WTC11 (cell line): ENCODE measurements around the gene CD86. TPM values are rescaled to one million over a fixed set of nuclear protein-coding genes. Genes with fewer than 3 reads are reported as not detected.

Source experiments
- ATAC-seq: fragments of 200-7000 bp; cut with Tn5 transposase; 2 replicates; pipeline ENCODE4 v1.10.0; 2021; ENCODE audit warnings: mild to moderate bottlenecking, moderate library complexity
- CTCF ChIA-PET: fragments of 300-600 bp; sonication (Branson Sonifier 250); formaldehyde crosslinking; loops from one replicate; lab custom pipeline; 2021; ENCODE audit warnings: antibody characterized with exemption; lab: Charles Lee
- POLR2A ChIA-PET: fragments of 350-600 bp; sonication (Branson Sonifier 250); formaldehyde crosslinking; loops from one replicate; lab custom pipeline; 2021; ENCODE audit warnings: antibody characterized with exemption; lab: Charles Lee
- DNase-seq: peaks from one replicate; pipeline ENCODE4 v3.0.0; 2021; ENCODE audit warnings: low spot score
- H3K27ac Mint-ChIP-seq: 2 replicates; pipeline ENCODE4 v1.8.0; 2021; ENCODE audit warnings: mixed read lengths
- H3K27me3 Mint-ChIP-seq: 2 replicates; pipeline ENCODE4 v1.8.0; 2021; ENCODE audit warnings: low read depth, mild to moderate bottlenecking, moderate library complexity, mixed read lengths
- H3K36me3 Mint-ChIP-seq: 2 replicates; pipeline ENCODE4 v1.8.0; 2021; ENCODE audit warnings: mixed read lengths
- H3K4me1 Mint-ChIP-seq: 2 replicates; pipeline ENCODE4 v1.8.0; 2022; ENCODE audit warnings: mixed read lengths
- H3K4me3 Mint-ChIP-seq: 2 replicates; pipeline ENCODE4 v1.8.0; 2021; ENCODE audit warnings: mild to moderate bottlenecking, moderate library complexity, mixed read lengths
- H3K9me3 Mint-ChIP-seq: 2 replicates; pipeline ENCODE4 v1.8.0; 2021; ENCODE audit warnings: mixed read lengths
- ARID4B ChIP-seq: sonication (generic); formaldehyde crosslinking; IDR thresholded peaks from 2 replicates; pipeline ENCODE4 v1.8.0; 2023; ENCODE audit warnings: missing genetic modification reagents, mild to moderate bottlenecking, borderline replicate concordance
- FOXJ3 ChIP-seq: sonication (generic); formaldehyde crosslinking; IDR thresholded peaks from 2 replicates; pipeline ENCODE4 v1.9.0; 2021; ENCODE audit warnings: missing genetic modification reagents, mild to moderate bottlenecking, borderline replicate concordance
- FOXK1 ChIP-seq: sonication (generic); formaldehyde crosslinking; IDR thresholded peaks from 2 replicates; pipeline ENCODE4 v1.8.0; 2022; ENCODE audit warnings: mild to moderate bottlenecking, moderate library complexity, missing genetic modification reagents
- FOXP4 ChIP-seq: sonication (generic); formaldehyde crosslinking; IDR thresholded peaks from 2 replicates; pipeline ENCODE4 v1.8.0; 2022; ENCODE audit warnings: mild to moderate bottlenecking, missing genetic modification reagents
- GABPB1 ChIP-seq: sonication (generic); formaldehyde crosslinking; IDR thresholded peaks from 2 replicates; pipeline ENCODE4 v1.8.1; 2023; ENCODE audit warnings: mild to moderate bottlenecking, missing genetic modification reagents
- IRF2 ChIP-seq: sonication (generic); formaldehyde crosslinking; IDR thresholded peaks from 2 replicates; pipeline ENCODE4 v1.8.0; 2022; ENCODE audit warnings: low read depth, missing genetic modification reagents, borderline replicate concordance
- MYBL2 ChIP-seq: sonication (generic); formaldehyde crosslinking; IDR thresholded peaks from 2 replicates; pipeline ENCODE4 v1.8.1; 2023; ENCODE audit warnings: mild to moderate bottlenecking, moderate library complexity, missing genetic modification reagents
- NFATC4 ChIP-seq: fragments of 250-450 bp; sonication (Bioruptor Pico); IDR thresholded peaks from 2 replicates; pipeline ENCODE4 v1.9.0; 2021; ENCODE audit warnings: mild to moderate bottlenecking
- OVOL2 ChIP-seq: fragments of 250-450 bp; sonication (Bioruptor Pico); IDR thresholded peaks from 2 replicates; pipeline ENCODE4 v1.9.0; 2021; ENCODE audit warnings: mild to moderate bottlenecking, borderline replicate concordance
- PREB ChIP-seq: sonication (generic); formaldehyde crosslinking; IDR thresholded peaks from 2 replicates; pipeline ENCODE4 v1.8.1; 2022; ENCODE audit warnings: mild to moderate bottlenecking, missing genetic modification reagents, moderate library complexity, borderline replicate concordance
- RORB ChIP-seq: fragments of 250-450 bp; sonication (Bioruptor Pico); IDR thresholded peaks from 2 replicates; pipeline ENCODE4 v1.9.0; 2021; ENCODE audit warnings: mild to moderate bottlenecking
- TEAD1 ChIP-seq: sonication (generic); formaldehyde crosslinking; IDR thresholded peaks from 2 replicates; pipeline ENCODE4 v1.8.0; 2022; ENCODE audit warnings: mild to moderate bottlenecking, missing genetic modification reagents
- TP53 ChIP-seq: sonication (generic); formaldehyde crosslinking; IDR thresholded peaks from 2 replicates; pipeline ENCODE4 v1.8.1; 2023; ENCODE audit warnings: mild to moderate bottlenecking, missing genetic modification reagents
- ZNF317 ChIP-seq: sonication (generic); formaldehyde crosslinking; IDR thresholded peaks from 2 replicates; pipeline ENCODE4 v1.8.1; 2023; ENCODE audit warnings: low read depth, mild to moderate bottlenecking, moderate library complexity, missing genetic modification reagents, borderline replicate concordance
- ZNF416 ChIP-seq: fragments of 250-450 bp; sonication (Bioruptor Pico); IDR thresholded peaks from 2 replicates; pipeline ENCODE4 v1.9.0; 2021; ENCODE audit warnings: mild to moderate bottlenecking, inconsistent platforms
- ZNF512 ChIP-seq: sonication (generic); formaldehyde crosslinking; IDR thresholded peaks from 2 replicates; pipeline ENCODE4 v1.8.1; 2022; ENCODE audit warnings: missing genetic modification reagents, borderline replicate concordance
- ZNF532 ChIP-seq: fragments of 250-450 bp; sonication (Bioruptor Pico); IDR thresholded peaks from 2 replicates; pipeline ENCODE4 v1.9.0; 2021; ENCODE audit warnings: mild to moderate bottlenecking, borderline replicate concordance
- total RNA-seq: library from RNA; stranded (reverse); gene quantifications from 3 replicates; pipeline ENCODE4 v1.2.3, GENCODE V29; 2021

Gene CD86
- total RNA-seq, 1 experiment from 2014 or later: 0.61 TPM

GRCh38 chr3:122168044-122168443, 112.9 kb downstream of the CD86 start:
- Mint-ChIP-seq H3K4me3 (no peak overlapping the region), H3K36me3 (peaks cover 10% of the 10 kb centered on the region), H3K9me3 (peaks cover 44% of the 10 kb centered on the region), H3K27ac (no peak overlapping the region), H3K27me3 (peaks cover 2% of the 10 kb centered on the region; the same call in 1 of the 2 replicates), H3K4me1 (no peaks in the 10 kb centered on the region)
- TF ChIP-seq FOXP4 (CRISPR knock-in tag) (no peak), FOXK1 (CRISPR knock-in tag) (no peak), IRF2 (no peak), TEAD1 (CRISPR knock-in tag) (no peak), ZNF532 (no peak)
- ATAC-seq: no peak
- no peak for DNase-seq
- ChIA-PET POLR2A (no interaction called here), CTCF (interaction anchor here (1.2 kb wide), 1 partner anchor 132 kb away, joined by 3 read pairs; no protein-coding TSS in a partner anchor)

- ATAC-seq (no peak), DNase-seq (no peak)
- POLR2A ChIA-PET: no interaction called here
- H3K4me3 Mint-ChIP-seq: no peak overlapping the region
- CTCF ChIA-PET: no interaction called here
- peaks cover 47% of the 10 kb centered on the region for H3K9me3 Mint-ChIP-seq
- no peaks in the 10 kb centered on the region for H3K4me1 Mint-ChIP-seq
- H3K27ac Mint-ChIP-seq: no peak overlapping the region
- peaks cover 7% of the 10 kb centered on the region for H3K36me3 Mint-ChIP-seq
- peaks cover 2% of the 10 kb centered on the region; the same call in 1 of the 2 replicates for H3K27me3 Mint-ChIP-seq
- TF ChIP-seq ZNF317 (CRISPR knock-in tag) (no peak), ARID4B (CRISPR knock-in tag) (no peak), MYBL2 (CRISPR knock-in tag) (no peak), RORB (no peak), FOXJ3 (no peak), OVOL2 (CRISPR knock-in tag) (no peak), PREB (CRISPR knock-in tag) (no peak), GABPB1 (CRISPR knock-in tag) (no peak), NFATC4 (no peak), TP53 (CRISPR knock-in tag) (no peak), IRF2 (no peak), ZNF416 (no peak), ZNF512 (CRISPR knock-in tag) (no peak), ZNF532 (no peak)
Measured at GRCh38 chr3:122169911-122170310, 114.7 kb downstream of the CD86 start.
